C4-2B (cell line): ENCODE results near the gene KRTAP6-2.

Experiments used
- H3K27ac ChIP-seq: fragments of 450-650 bp; 2 replicates; pipeline ENCODE4 v1.5.1; 2017
- ZFX ChIP-seq: fragments of 450-650 bp; IDR thresholded peaks from 2 replicates; pipeline ENCODE4 v1.6.1; 2017
- TF ChIP-seq, protein P1 (sequence below): fragments of 450-650 bp; conservative IDR thresholded peaks from 2 replicates; pipeline ENCODE4 v1.5.1; 2017; ENCODE audit warnings: mild to moderate bottlenecking

Gene KRTAP6-2, protein sequence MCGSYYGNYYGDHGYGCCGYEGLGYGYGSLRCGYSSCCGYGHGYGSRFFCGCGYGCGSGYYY

DNA sequence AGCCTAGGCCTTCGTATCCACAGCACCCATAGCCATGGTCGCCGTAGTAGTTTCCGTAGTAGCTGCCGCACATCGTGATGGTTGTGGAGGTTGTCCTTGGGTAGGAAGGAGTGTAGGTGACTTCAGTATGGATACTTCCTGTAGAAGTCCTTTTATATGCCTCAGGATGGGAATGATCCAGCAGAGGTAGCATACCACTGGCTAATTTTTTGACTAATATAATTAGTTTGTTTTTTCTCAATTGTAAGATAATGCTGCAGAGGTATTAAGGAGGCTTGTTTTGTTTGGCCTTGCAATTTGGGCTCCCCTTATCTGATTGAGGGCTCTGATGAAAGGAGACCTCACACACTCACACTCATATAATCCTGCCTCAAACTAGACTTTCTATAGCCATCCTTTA is at the start of gene KRTAP6-2:
TSS of gene KRTAP6-2 (minus strand) at position 101 of the 400 bp plus-strand sequence. CDS start at position 73, 28 bp downstream.
- no peak within 1 kb of the TSS for H3K27ac ChIP-seq
- no peak for TF ChIP-seq ZFX
- TF ChIP-seq, protein P1, sequence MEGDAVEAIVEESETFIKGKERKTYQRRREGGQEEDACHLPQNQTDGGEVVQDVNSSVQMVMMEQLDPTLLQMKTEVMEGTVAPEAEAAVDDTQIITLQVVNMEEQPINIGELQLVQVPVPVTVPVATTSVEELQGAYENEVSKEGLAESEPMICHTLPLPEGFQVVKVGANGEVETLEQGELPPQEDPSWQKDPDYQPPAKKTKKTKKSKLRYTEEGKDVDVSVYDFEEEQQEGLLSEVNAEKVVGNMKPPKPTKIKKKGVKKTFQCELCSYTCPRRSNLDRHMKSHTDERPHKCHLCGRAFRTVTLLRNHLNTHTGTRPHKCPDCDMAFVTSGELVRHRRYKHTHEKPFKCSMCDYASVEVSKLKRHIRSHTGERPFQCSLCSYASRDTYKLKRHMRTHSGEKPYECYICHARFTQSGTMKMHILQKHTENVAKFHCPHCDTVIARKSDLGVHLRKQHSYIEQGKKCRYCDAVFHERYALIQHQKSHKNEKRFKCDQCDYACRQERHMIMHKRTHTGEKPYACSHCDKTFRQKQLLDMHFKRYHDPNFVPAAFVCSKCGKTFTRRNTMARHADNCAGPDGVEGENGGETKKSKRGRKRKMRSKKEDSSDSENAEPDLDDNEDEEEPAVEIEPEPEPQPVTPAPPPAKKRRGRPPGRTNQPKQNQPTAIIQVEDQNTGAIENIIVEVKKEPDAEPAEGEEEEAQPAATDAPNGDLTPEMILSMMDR, result no peak

DNA sequence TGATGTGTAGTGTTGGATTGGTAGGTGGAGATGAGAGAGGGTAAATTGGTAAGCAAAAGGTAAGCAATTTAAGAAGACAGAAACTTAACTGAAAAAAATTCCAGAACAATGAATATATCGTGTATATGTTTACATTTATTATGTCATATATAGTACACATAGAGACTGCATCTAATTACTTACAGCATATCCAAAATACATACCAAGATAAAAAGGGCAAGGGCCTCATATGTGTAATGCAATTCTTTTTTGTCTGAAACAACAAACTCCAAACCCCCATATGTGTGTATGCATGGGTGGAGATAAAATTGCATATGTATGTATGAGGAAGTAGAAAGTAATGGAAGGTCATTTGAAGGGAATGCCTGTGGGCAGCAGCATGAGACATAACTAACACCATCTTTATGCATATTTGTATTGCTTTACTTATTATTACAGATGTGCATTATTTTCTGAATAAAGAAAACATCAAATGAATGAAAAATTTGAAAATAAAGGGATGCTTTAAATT is 48.3 kb upstream of the KRTAP6-2 start:
- no peak overlapping the region for H3K27ac ChIP-seq
- TF ChIP-seq, protein P1, result no peak
- TF ChIP-seq ZFX, result no peak

DNA sequence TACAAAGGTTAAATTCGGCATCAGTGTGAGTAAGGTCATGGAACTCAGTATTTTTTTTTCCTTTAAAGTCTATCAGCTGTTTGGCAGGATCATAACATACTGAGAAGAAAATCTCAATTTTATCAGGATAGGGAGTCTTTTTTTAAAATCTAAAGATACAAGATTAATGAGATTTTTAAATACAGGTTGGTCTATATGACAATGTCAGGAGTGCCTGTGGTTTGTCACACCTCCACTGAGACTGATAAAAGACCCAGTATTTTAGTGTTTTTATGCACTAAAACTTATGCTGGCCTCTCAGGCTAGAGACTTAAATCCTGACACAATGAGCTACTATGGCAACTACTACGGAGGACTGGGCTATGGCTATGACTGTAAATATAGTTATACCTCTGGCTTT is 43.9 kb upstream of the KRTAP6-2 start, which contains the start of gene KRTAP20-3:
TSS of gene KRTAP20-3 (plus strand) at position 301 of the 400 bp plus-strand sequence.
- TF ChIP-seq, protein P1, result no peak
- TF ChIP-seq ZFX, result no peak
- H3K27ac ChIP-seq, result no peak within 1 kb of the TSS

DNA sequence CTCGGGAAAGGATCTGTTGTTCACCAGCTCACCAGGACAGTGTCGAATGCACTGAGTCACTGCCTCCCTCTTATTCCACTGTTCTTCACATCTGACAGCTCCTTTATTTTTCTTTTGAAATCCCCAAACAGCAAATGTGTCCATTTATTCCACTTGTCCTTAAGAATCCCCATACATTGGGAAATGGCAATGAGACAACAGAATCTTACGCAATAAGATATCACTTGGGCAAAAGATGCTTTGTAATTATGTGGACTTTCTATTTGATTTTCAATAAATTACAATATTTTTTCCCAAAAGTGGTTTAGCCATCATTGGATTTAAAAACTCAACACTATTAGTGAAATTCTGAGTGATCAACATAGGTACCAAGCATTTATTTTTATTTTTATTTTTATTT is 40.0 kb upstream of the KRTAP6-2 start:
- TF ChIP-seq, protein P1, result no peak
- no peak for TF ChIP-seq ZFX
- no peak overlapping the region for H3K27ac ChIP-seq

DNA sequence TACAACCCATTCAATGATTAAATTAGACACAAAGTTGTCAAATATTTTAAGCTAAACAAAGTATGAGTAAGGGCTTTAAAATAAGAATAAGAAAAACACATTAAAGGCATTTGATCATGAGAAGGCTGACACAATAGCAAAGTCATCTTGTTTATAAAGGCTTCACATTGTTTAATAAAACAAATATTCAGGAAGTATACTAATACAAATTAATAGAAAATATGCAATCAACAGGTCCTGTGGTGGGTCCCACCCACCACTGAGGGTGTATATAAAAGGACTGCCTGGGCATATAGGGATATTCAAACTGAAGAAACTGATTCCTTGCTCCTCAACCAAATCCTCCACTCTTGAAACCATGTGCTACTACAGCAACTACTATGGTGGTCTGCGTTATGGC is 36.2 kb upstream of the KRTAP6-2 start, which contains the start of gene KRTAP20-2:
TSS of gene KRTAP20-2 (plus strand) at position 301 of the 400 bp plus-strand sequence. CDS start at position 359, 58 bp downstream.
- H3K27ac ChIP-seq, result no peak within 1 kb of the TSS
- TF ChIP-seq ZFX, result no peak
- TF ChIP-seq, protein P1, result no peak

DNA sequence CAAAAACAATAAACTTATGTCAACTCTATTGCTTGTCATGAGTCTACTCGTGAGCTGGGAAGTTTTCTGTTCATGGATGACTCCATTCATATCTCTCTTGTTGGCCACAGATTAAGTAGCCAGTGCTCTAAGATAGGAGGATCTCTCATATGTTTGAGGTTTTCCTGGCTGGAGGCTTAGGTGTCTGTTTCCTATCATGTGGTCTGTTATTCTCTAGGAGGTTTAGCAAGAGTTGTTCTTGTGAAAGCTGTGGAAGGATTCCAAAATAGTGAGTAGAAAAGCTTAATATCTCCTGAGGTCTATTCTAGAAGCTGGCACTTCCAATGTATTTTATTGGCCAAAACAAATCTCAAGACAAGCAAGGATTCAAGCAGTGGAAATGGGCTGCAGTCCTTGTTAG is 30.5 kb upstream of the KRTAP6-2 start:
- TF ChIP-seq ZFX, result no peak
- TF ChIP-seq, protein P1, result no peak
- H3K27ac ChIP-seq, result no peak overlapping the region

DNA sequence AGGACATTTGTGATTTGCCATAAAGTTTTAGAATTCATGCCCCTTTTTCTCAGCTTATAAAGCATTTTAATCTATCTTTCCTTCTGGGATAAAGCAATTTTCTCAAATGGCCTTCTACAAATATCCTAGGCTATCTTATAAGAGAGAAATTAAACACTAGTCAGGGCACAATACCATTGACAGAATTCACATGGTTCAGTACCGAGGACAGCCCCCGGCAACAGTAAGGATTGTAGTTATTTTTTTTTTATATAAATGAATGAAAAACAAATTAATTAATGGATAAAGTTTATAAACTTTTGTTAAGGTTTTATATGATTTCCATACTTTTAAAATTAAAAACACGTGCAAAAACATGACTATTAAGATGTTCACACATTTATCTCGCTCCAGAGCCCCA is 29.4 kb upstream of the KRTAP6-2 start:
- TF ChIP-seq ZFX, result no peak
- TF ChIP-seq, protein P1, result no peak

More for the DNA sequence above, 29.4 kb upstream of the KRTAP6-2 start:
- no peak overlapping the region for H3K27ac ChIP-seq
